ENCODE data around the gene ZFHX3. TPM values are rescaled to one million over a fixed set of nuclear protein-coding genes. Genes with fewer than 3 reads are reported as not detected.
A peak's percentile ranks its signal among the peaks of the same experiment; 100 is the strongest.

Gene ZFHX3
- total and polyA plus RNA-seq, 10 of the 15 experiments (the other 5 are each of a cell fraction or from before 2014, with no cell fraction given): 0.68 to 8.6 (median 2.0) TPM

- BruUV-seq (replicated peaks): no TSS peak
- no peaks in the 10 kb centered on the region for H3K79me2 ChIP-seq (ENCODE audit: control insufficient read depth, insufficient read depth, low read length)
- CTCF ChIA-PET: interaction anchor here (0.6 kb wide), 1 partner anchor 88 kb away, joined by 4 read pairs; no protein-coding TSS in a partner anchor
- intact Hi-C loops (cut with micrococcal nuclease; ENCODE audit: unreplicated experiment) (no loop called here), in situ Hi-C loops (cut with MboI) (no loop called here)
- FAIRE-seq: no peak
- RAD21 ChIA-PET (ENCODE audit: unreplicated experiment): no interaction called here
- H3K9me3 ChIP-seq (replicated peaks; ENCODE audit: control insufficient read depth, insufficient read depth, low read length): no peaks in the 10 kb centered on the region
- POLR2A ChIA-PET: no interaction called here
- H4K20me1 ChIP-seq (ENCODE audit: control insufficient read depth, insufficient read depth): no peaks in the 10 kb centered on the region
- H3K4me2 ChIP-seq (ENCODE audit: control insufficient read depth, insufficient read depth): peak overlapping the region; percentile 36; the same call in 1 of the 2 replicates
- SMC1A ChIA-PET (ENCODE audit: uncharacterized antibody, unreplicated experiment): no interaction called here
- 6% methylated on average over 16 of the region's 17 CpGs for WGBS (ENCODE audit: insufficient coverage, insufficient replicate concordance, low lambda C conversion rate, missing lambda C conversion rate)
- H2AFZ ChIP-seq (ENCODE audit: control insufficient read depth, low read depth, low read length): no peak overlapping the region
- TF ChIP-seq IRF5 (IDR thresholded peaks at IDR 0.05; ENCODE audit: borderline replicate concordance) (no peak), TBL1XR1 (IDR thresholded peaks at IDR 0.05; ENCODE audit: low read depth, low read length) (no peak), SRF (IDR thresholded peaks at IDR 0.05; ENCODE audit: low read depth in 2 of 2, low read length in 2 of 2) (no peak), ZNF24 (IDR thresholded peaks at IDR 0.05) (no peak)
- no peak for DNase-seq (ENCODE audit: low read depth, low spot score)
- H3K4me1 ChIP-seq (ENCODE audit: control insufficient read depth, insufficient read depth, low read length): no peaks in the 10 kb centered on the region
- no peak overlapping the region for H3K9ac ChIP-seq (ENCODE audit: control insufficient read depth, insufficient read depth, low read length)
- H3K4me3 ChIP-seq: peak overlapping the region; percentile 32; the same call in 1 of the 2 replicates
- no peaks in the 10 kb centered on the region for H3K36me3 ChIP-seq (ENCODE audit: control insufficient read depth in 2 of 2, insufficient read depth in 2 of 2, low read length in 1 of 2)
- no peak; the same call in 2 of the 3 replicates for ATAC-seq
- no peak overlapping the region for H3K27ac ChIP-seq (ENCODE audit: control insufficient read depth, insufficient read depth)
- peaks cover 5 to 7% of the 10 kb centered on the region in 2 experiments; a peak in 2 of 4 replicates for H3K27me3 ChIP-seq (replicated peaks in 1 of 2; ENCODE audit: control insufficient read depth in 2 of 2, insufficient read depth in 2 of 2, low read length in 1 of 2)
These were observed 23.4 kb upstream of the ZFHX3 start for GRCh38 chr16:73071131-73071940.
